Suprapubic skin (tissue), 4 donors: Measurements from ENCODE around the gene FARS2. TPM values are rescaled to one million over a fixed set of nuclear protein-coding genes. Genes with fewer than 3 reads are reported as not detected.

ENCODE experiments used
- DNase-seq, 2 donors: peaks; one replicate each; pipeline ENCODE4 v3.0.0-alpha.2; 2019; ENCODE audit warnings: low spot score in 2 of 2
- H3K27ac ChIP-seq: fragments of 200-600 bp; sonication (generic); one replicate; pipeline ENCODE4 v1.5.1; 2019
- H3K27me3 ChIP-seq: fragments of 200-600 bp; sonication (generic); one replicate; pipeline ENCODE4 v1.5.1; 2019
- H3K36me3 ChIP-seq: fragments of 200-600 bp; sonication (generic); one replicate; pipeline ENCODE4 v1.5.1; 2019
- H3K4me1 ChIP-seq: fragments of 200-600 bp; sonication (generic); one replicate; pipeline ENCODE4 v1.5.1; 2019
- H3K4me3 ChIP-seq: fragments of 200-600 bp; sonication (generic); one replicate; pipeline ENCODE4 v1.5.1; 2019; ENCODE audit warnings: mild to moderate bottlenecking
- H3K9me3 ChIP-seq: fragments of 200-600 bp; sonication (generic); one replicate; pipeline ENCODE4 v1.5.1; 2019
- CTCF ChIP-seq, 2 donors: fragments of 200-600 bp in 1 of 2; fragments of 450-650 bp in 1 of 2; sonication (generic) in 1 of 2; IDR thresholded peaks; one replicate each; pipeline ENCODE4 v1.5.1; 2016 to 2019; ENCODE audit warnings: antibody characterized with exemption in 2 of 2, mild to moderate bottlenecking in 1 of 2, moderate library complexity in 1 of 2
- EP300 ChIP-seq: sonication (generic); formaldehyde crosslinking; IDR thresholded peaks from one replicate; pipeline ENCODE4 v1.6.1; 2017; ENCODE audit warnings: antibody characterized with exemption
- POLR2A ChIP-seq, 2 donors: fragments of 450-650 bp; IDR thresholded peaks; one replicate each; pipeline ENCODE4 v1.6.1; 2017; ENCODE audit warnings: antibody characterized with exemption in 2 of 2, mild to moderate bottlenecking in 2 of 2, moderate library complexity in 2 of 2
- POLR2AphosphoS5 ChIP-seq, 3 donors: sonication (generic); formaldehyde crosslinking; IDR thresholded peaks; one replicate each; pipeline ENCODE4 v1.6.1; 2017; ENCODE audit warnings: antibody characterized with exemption in 3 of 3
- WGBS: methylation state at CpG from one replicate; pipeline ENCODE4 v1.1.5; 2018; 5-methylcytosine and 5-hydroxymethylcytosine counted together
- total RNA-seq, 4 donors: library from RNA; depleted of rRNA; stranded (reverse); fragments of >200 nt; gene quantifications; one replicate each; pipeline ENCODE4 v1.1.0, GENCODE V29; 2016

Gene FARS2
- total RNA-seq, 4 donors from 2014 or later = 15.0 to 22.4 (median 20.1) TPM

- Histone ChIP-seq H3K36me3 (no peaks in the 10 kb centered on the region), H3K9me3 (no peaks in the 10 kb centered on the region), H3K4me1 (no peaks in the 10 kb centered on the region), H3K27ac (no peak overlapping the region), H3K4me3 (no peak overlapping the region), H3K27me3 (no peaks in the 10 kb centered on the region)
- TF ChIP-seq EP300 (no peak), POLR2AphosphoS5 (IDR thresholded peaks at IDR 0.05) (no peak), CTCF (IDR thresholded peaks at IDR 0.05) (no peak), POLR2A (IDR thresholded peaks at IDR 0.05) (no peak)
- 73% methylated on average over 4 of the region's 4 CpGs for WGBS
- DNase-seq = no peak
Observed at GRCh38 chr6:5230081-5230480, 31.2 kb upstream of the FARS2 start.

- Histone ChIP-seq H3K36me3 (no peaks in the 10 kb centered on the region), H3K4me1 (no peaks in the 10 kb centered on the region), H3K9me3 (no peaks in the 10 kb centered on the region), H3K4me3 (no peak overlapping the region), H3K27me3 (no peaks in the 10 kb centered on the region), H3K27ac (no peak overlapping the region)
- TF ChIP-seq CTCF (IDR thresholded peaks at IDR 0.05) (no peak), EP300 (no peak), POLR2AphosphoS5 (IDR thresholded peaks at IDR 0.05) (no peak), POLR2A (IDR thresholded peaks at IDR 0.05) (no peak)
- no peak for DNase-seq
- 77% methylated on average over 2 of the region's 2 CpGs for WGBS
Observed at GRCh38 chr6:5231289-5231688, 30.0 kb upstream of the FARS2 start.

- Histone ChIP-seq H3K27ac (no peak overlapping the region), H3K27me3 (no peaks in the 10 kb centered on the region), H3K4me1 (no peaks in the 10 kb centered on the region), H3K4me3 (no peak overlapping the region), H3K9me3 (no peaks in the 10 kb centered on the region), H3K36me3 (peaks cover 4% of the 10 kb centered on the region)
- TF ChIP-seq EP300 = no peak
- no peak for TF ChIP-seq POLR2AphosphoS5 (IDR thresholded peaks at IDR 0.05)
- TF ChIP-seq CTCF (IDR thresholded peaks at IDR 0.05) = no peak
- no peak for TF ChIP-seq POLR2A (IDR thresholded peaks at IDR 0.05)
- no peak for DNase-seq
- 87% methylated on average over 6 of the region's 6 CpGs for WGBS
Observed at GRCh38 chr6:5234874-5235273, 26.4 kb upstream of the FARS2 start.

- H3K4me3 ChIP-seq = no peak overlapping the region
- TF ChIP-seq CTCF (IDR thresholded peaks at IDR 0.05) = no peak
- TF ChIP-seq POLR2A (IDR thresholded peaks at IDR 0.05) = no peak
- DNase-seq = no peak
- H3K27me3 ChIP-seq = no peaks in the 10 kb centered on the region
- H3K27ac ChIP-seq = no peak overlapping the region
- H3K36me3 ChIP-seq = peaks cover 4% of the 10 kb centered on the region
- no peaks in the 10 kb centered on the region for H3K4me1 ChIP-seq
- 97% methylated on average over 2 of the region's 2 CpGs for WGBS
- H3K9me3 ChIP-seq = no peaks in the 10 kb centered on the region
Observed at GRCh38 chr6:5235830-5236229, 25.5 kb upstream of the FARS2 start.

GRCh38 chr6:5237805-5238204 is 23.5 kb upstream of the FARS2 start:
- Histone ChIP-seq H3K27me3 (no peaks in the 10 kb centered on the region), H3K9me3 (no peaks in the 10 kb centered on the region), H3K4me3 (no peak overlapping the region), H3K27ac (no peak overlapping the region), H3K4me1 (no peaks in the 10 kb centered on the region), H3K36me3 (peaks cover 4% of the 10 kb centered on the region)
- TF ChIP-seq CTCF (IDR thresholded peaks at IDR 0.05) = no peak
- no peak for TF ChIP-seq POLR2AphosphoS5 (IDR thresholded peaks at IDR 0.05)
- no peak for TF ChIP-seq EP300
- TF ChIP-seq POLR2A (IDR thresholded peaks at IDR 0.05) = no peak
- WGBS = 91% methylated on average over 4 of the region's 4 CpGs
- no peak for DNase-seq
